HCT116 (cell line): Measurements from ENCODE around the gene PML. TPM values are rescaled to one million over a fixed set of nuclear protein-coding genes. Genes with fewer than 3 reads are reported as not detected.

ENCODE experiments used
- ATAC-seq: fragments of 200-7000 bp; cut with Tn5 transposase; 2 replicates; pipeline ENCODE4 v1.9.1; 2020; ENCODE audit warnings: mild to moderate bottlenecking, moderate library complexity
- BruUV-seq: library from RNA; stranded (reverse); fragments of 400-500 nt; replicated peaks from 2 replicates; lab custom pipeline; 2021; lab: Mats Ljungman, UMichigan
- CTCF ChIA-PET: fragments of 300-600 bp; sonication (Branson Sonifier 250); formaldehyde crosslinking; loops from one replicate; lab custom pipeline; 2021; ENCODE audit warnings: antibody characterized with exemption; lab: Charles Lee
- POLR2A ChIA-PET: fragments of 300-600, 350-600 bp; sonication (Branson Sonifier 250); formaldehyde crosslinking; loops from one replicate; lab custom pipeline; 2021; ENCODE audit warnings: antibody characterized with exemption; lab: Charles Lee
- RAD21 ChIA-PET, 2 experiments: fragments of 300-600 bp; sonication (Branson Sonifier 250); formaldehyde crosslinking; loops; one replicate each; lab custom pipeline; 2023; ENCODE audit warnings: low total read pairs in 2 of 2; ENCODE audit not compliant: uncharacterized antibody in 2 of 2, unreplicated experiment in 2 of 2, low non-redundant PET in 1 of 2; lab: Charles Lee
- DNase-seq: peaks from one replicate; pipeline ENCODE4 v3.0.0-alpha.2; 2010; ENCODE audit warnings: low read depth, low spot score
- H2AFZ ChIP-seq: fragments of 200-600 bp; shearing (Covaris generic), sonication (generic); 2 replicates; pipeline ENCODE4 v1.6.1; 2017; ENCODE audit warnings: low read depth, mixed run types, mixed read lengths, antibody characterized with exemption, low read length; ENCODE audit not compliant: poor library complexity, severe bottlenecking
- H3K27ac ChIP-seq: 2 replicates; pipeline ENCODE4 v1.5.1; 2012; ENCODE audit warnings: low read depth, low read length
- H3K27me3 ChIP-seq: fragments of 200-600 bp; sonication (generic); 2 replicates; pipeline ENCODE4 v1.6.1; 2016; ENCODE audit warnings: mixed run types, low read length, mixed read lengths; ENCODE audit not compliant: insufficient read depth
- H3K36me3 ChIP-seq, 2 experiments: fragments of 200-500 bp in 1 of 2; fragments of 200-600 bp in 1 of 2; sonication (Bioruptor generic) in 1 of 2; sonication (generic) in 1 of 2; 2 replicates each; pipeline versions ENCODE4 v1.5.1 to v1.6.1; 2014 to 2016; ENCODE audit warnings: low read length in 2 of 2, inconsistent platforms in 1 of 2, mixed read lengths in 1 of 2, mixed run types in 1 of 2; ENCODE audit not compliant: insufficient read depth in 2 of 2, control insufficient read depth in 1 of 2
- H3K4me1 ChIP-seq, 2 experiments: fragments of 200-600 bp in 1 of 2; sonication (generic) in 1 of 2; 2 replicates each; pipeline versions ENCODE4 v1.5.1 to v1.6.1; 2012 to 2017; ENCODE audit warnings: low read length in 2 of 2, inconsistent platforms in 1 of 2, mild to moderate bottlenecking in 1 of 2, mixed read lengths in 1 of 2, mixed run types in 1 of 2, moderate library complexity in 1 of 2; ENCODE audit not compliant: insufficient read depth in 2 of 2, control insufficient read depth in 1 of 2
- H3K4me2 ChIP-seq: fragments of 200-600 bp; sonication (generic); 2 replicates; pipeline ENCODE4 v1.6.1; 2017; ENCODE audit warnings: mixed run types, low read length, mixed read lengths
- H3K4me3 ChIP-seq, 2 experiments: fragments of 200-600 bp in 1 of 2; sonication (generic) in 1 of 2; replicated peaks in 1 of 2; 2 replicates each; pipeline ENCODE4 v1.5.1; 2011 to 2016; ENCODE audit warnings: low read length in 2 of 2, control low read depth in 1 of 2, low read depth in 1 of 2, mild to moderate bottlenecking in 1 of 2, mixed read lengths in 1 of 2, mixed run types in 1 of 2
- H3K79me2 ChIP-seq: fragments of 200-600 bp; sonication (generic); 2 replicates; pipeline ENCODE4 v1.6.1; 2017; ENCODE audit warnings: mild to moderate bottlenecking, mixed run types, low read length, moderate library complexity, mixed read lengths; ENCODE audit not compliant: insufficient read depth
- H3K9ac ChIP-seq: fragments of 200-600 bp; sonication (generic); 2 replicates; pipeline ENCODE4 v1.6.1; 2016; ENCODE audit warnings: low read length, mixed read lengths
- H3K9me2 ChIP-seq: fragments of 200-600 bp; sonication (generic), shearing (Covaris generic); 2 replicates; pipeline ENCODE4 v1.6.1; 2017; ENCODE audit warnings: mixed run types, mild to moderate bottlenecking, moderate library complexity; ENCODE audit not compliant: insufficient read depth
- H3K9me3 ChIP-seq, 2 experiments: fragments of 200-500 bp in 1 of 2; fragments of 200-600 bp in 1 of 2; sonication (Bioruptor generic) in 1 of 2; sonication (generic) in 1 of 2; 2 replicates each; pipeline ENCODE4 v1.6.1; 2014 to 2017; ENCODE audit warnings: low read length in 2 of 2, mixed read lengths in 2 of 2, inconsistent platforms in 1 of 2, low read depth in 1 of 2, mild to moderate bottlenecking in 1 of 2, mixed run types in 1 of 2, moderate library complexity in 1 of 2; ENCODE audit not compliant: control insufficient read depth in 1 of 2, insufficient read depth in 1 of 2
- H4K20me1 ChIP-seq: fragments of 200-600 bp; sonication (generic), shearing (Covaris generic); 2 replicates; pipeline ENCODE4 v1.6.1; 2017; ENCODE audit warnings: mixed run types, mild to moderate bottlenecking, moderate library complexity; ENCODE audit not compliant: insufficient read depth
- ATF3 ChIP-seq: IDR thresholded peaks from 2 replicates; pipeline ENCODE4 v1.6.1; 2012
- CBX3 ChIP-seq: IDR thresholded peaks from 2 replicates; pipeline ENCODE4 v1.6.1; 2012; ENCODE audit warnings: low read depth
- CEBPB ChIP-seq: IDR thresholded peaks from 2 replicates; pipeline ENCODE4 v1.6.1; 2012; ENCODE audit warnings: low read depth
- CTCF ChIP-seq, 3 experiments: fragments of 200-600 bp in 1 of 3; sonication (generic) in 1 of 3; IDR thresholded peaks in 2 of 3; conservative IDR thresholded peaks in 1 of 3; 2 replicates each; pipeline ENCODE4 v1.5.1; 2012 to 2017; ENCODE audit warnings: low read depth in 2 of 3, low read length in 2 of 3, antibody characterized with exemption in 1 of 3, borderline replicate concordance in 1 of 3, control low read depth in 1 of 3, mild to moderate bottlenecking in 1 of 3, mixed read lengths in 1 of 3, mixed run types in 1 of 3, moderate library complexity in 1 of 3; ENCODE audit not compliant: insufficient read depth in 1 of 3
- EGR1 ChIP-seq: IDR thresholded peaks from 2 replicates; pipeline ENCODE4 v1.6.1; 2012; ENCODE audit warnings: low read depth
- ELF1 ChIP-seq: IDR thresholded peaks from 2 replicates; pipeline ENCODE4 v1.6.1; 2012; ENCODE audit warnings: low read depth, borderline replicate concordance
- EZH2 ChIP-seq: fragments of 200-600 bp; sonication (generic); IDR thresholded peaks from 2 replicates; pipeline ENCODE4 v1.6.1; 2017; ENCODE audit warnings: antibody characterized with exemption, mixed run types
- EZH2phosphoT487 ChIP-seq: fragments of 200-600 bp; IDR thresholded peaks from 2 replicates; pipeline ENCODE4 v1.6.1; 2018; ENCODE audit warnings: antibody characterized with exemption, borderline replicate concordance
- FOSL1 ChIP-seq: IDR thresholded peaks from 2 replicates; pipeline ENCODE4 v1.6.1; 2012; ENCODE audit warnings: low read depth
- JUND ChIP-seq: IDR thresholded peaks from 2 replicates; pipeline ENCODE4 v1.6.1; 2012
- MAX ChIP-seq: IDR thresholded peaks from 2 replicates; pipeline ENCODE4 v1.6.1; 2012
- RAD21 ChIP-seq: IDR thresholded peaks from 2 replicates; pipeline ENCODE4 v1.6.1; 2012; ENCODE audit warnings: low read depth, mild to moderate bottlenecking
- REST ChIP-seq: IDR thresholded peaks from 2 replicates; pipeline ENCODE4 v1.6.1; 2012; ENCODE audit warnings: low read depth
- SP1 ChIP-seq: IDR thresholded peaks from 2 replicates; pipeline ENCODE4 v1.6.1; 2012; ENCODE audit warnings: low read depth
- TCF7L2 ChIP-seq: IDR thresholded peaks from 2 replicates; pipeline ENCODE4 v1.7.0; 2011; ENCODE audit warnings: borderline replicate concordance, inconsistent platforms; ENCODE audit not compliant: insufficient read depth, insufficient read length; ENCODE audit errors: extremely low read depth
- ZBTB33 ChIP-seq: IDR thresholded peaks from 2 replicates; pipeline ENCODE4 v1.6.1; 2011; ENCODE audit warnings: mild to moderate bottlenecking, low read length, moderate library complexity; ENCODE audit not compliant: insufficient replicate concordance; ENCODE audit errors: extremely low read depth
- ZFX ChIP-seq: fragments of 450-650 bp; IDR thresholded peaks from 2 replicates; pipeline ENCODE4 v1.6.1; 2017
- ZNF274 ChIP-seq: fragments of 200-500 bp; sonication (Bioruptor generic); IDR thresholded peaks from 2 replicates; pipeline ENCODE4 v1.6.1; 2014; ENCODE audit warnings: mild to moderate bottlenecking, low read depth, low read length, inconsistent platforms
- intact Hi-C: fragments of 100-400 bp; cut with micrococcal nuclease; formaldehyde crosslinking; loops from 2 replicates; pipeline ENCODE4 v1.10.0; 2022
- total RNA-seq: library from RNA; stranded (reverse); gene quantifications from one replicate; pipeline ENCODE4 v1.2.1, GENCODE V29; 2021; ENCODE audit not compliant: unreplicated experiment

The PML gene
- total RNA-seq, 1 experiment from 2014 or later: 28.1 TPM

GRCh38 chr15:73985101-73985873 lies 9.2 kb upstream of the PML start:
- Histone ChIP-seq H3K27ac (no peak overlapping the region), H3K4me3 (no peak overlapping the region), H2AFZ (no peak overlapping the region), H3K36me3 (no peaks in the 10 kb centered on the region), H3K9me2 (no peaks in the 10 kb centered on the region), H3K4me1 (peaks cover 32 to 59% of the 10 kb centered on the region in 2 experiments), H3K4me2 (no peak overlapping the region), H3K9ac (no peak overlapping the region), H4K20me1 (no peaks in the 10 kb centered on the region), H3K79me2 (no peaks in the 10 kb centered on the region), H3K27me3 (no peaks in the 10 kb centered on the region), H3K9me3 (no peaks in the 10 kb centered on the region)
- TF ChIP-seq SP1 (no peak), REST (no peak), TCF7L2 (no peak), RAD21 (no peak), ATF3 (no peak), ZFX (no peak), MAX (no peak), EZH2phosphoT487 (no peak), ZNF274 (no peak), JUND (no peak), FOSL1 (no peak), ELF1 (no peak), ZBTB33 (no peak), CTCF (IDR thresholded peaks at IDR 0.05 in 2 of 3, conservative IDR thresholded peaks at IDR 0.05 in 1 of 3; ENCODE audit: borderline replicate concordance in 1 of 3, insufficient read depth in 1 of 3, low read depth in 2 of 3, low read length in 2 of 3) (no peak), EZH2 (no peak), CBX3 (no peak), EGR1 (no peak), CEBPB (no peak)
- RAD21 ChIA-PET: no interaction called here
- CTCF ChIA-PET: interaction anchor here (3.2 kb wide), 1 partner anchor 12 kb away, joined by 14 read pairs; no protein-coding TSS in a partner anchor
- BruUV-seq: no TSS peak
- DNase-seq: no peak
- POLR2A ChIA-PET: no interaction called here
- no peak for ATAC-seq
- intact Hi-C loops: no loop called here
